ENCODE measurements around the gene KCNB1. TPM values are rescaled to one million over a fixed set of nuclear protein-coding genes. Genes with fewer than 3 reads are reported as not detected.

The KCNB1 gene
- total RNA-seq, 1 experiment from 2014 or later, result 0.68 TPM

DNA sequence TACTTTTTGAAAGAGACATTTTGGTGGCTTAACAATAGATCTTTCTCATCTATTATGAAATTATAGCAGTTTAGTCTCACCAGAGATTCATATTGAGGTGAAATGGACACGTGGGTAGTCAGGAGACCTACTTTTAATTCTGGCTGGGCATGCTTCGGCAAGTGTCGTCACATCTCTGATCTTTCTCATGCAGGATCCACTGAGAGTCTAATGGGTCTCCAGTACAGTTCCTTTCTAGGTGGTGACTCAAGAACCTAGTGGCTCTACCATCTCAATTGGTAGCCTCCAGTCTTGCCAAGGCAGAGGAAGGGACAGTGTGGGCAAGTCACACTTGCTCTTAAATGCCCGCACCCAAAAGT lies 94.9 kb downstream of the KCNB1 start:
- H4K5ac ChIP-seq (ENCODE audit: insufficient read length, low read depth, low read length), result no peak overlapping the region
- H3K18ac ChIP-seq (ENCODE audit: insufficient read length, low read depth, low read length), result no peak overlapping the region
- H3K79me2 ChIP-seq (ENCODE audit: insufficient read depth, low read length), result no peaks in the 10 kb centered on the region
- no peak overlapping the region for H3T11ph ChIP-seq (ENCODE audit: low read length)
- no CpG with 5 or more reads among the region's 4 CpGs for WGBS (ENCODE audit: extremely low coverage, insufficient read length, low lambda C conversion rate)
- H3K27ac ChIP-seq (ENCODE audit: insufficient read length, low read depth, low read length), result no peak overlapping the region
- TF ChIP-seq, protein P1, sequence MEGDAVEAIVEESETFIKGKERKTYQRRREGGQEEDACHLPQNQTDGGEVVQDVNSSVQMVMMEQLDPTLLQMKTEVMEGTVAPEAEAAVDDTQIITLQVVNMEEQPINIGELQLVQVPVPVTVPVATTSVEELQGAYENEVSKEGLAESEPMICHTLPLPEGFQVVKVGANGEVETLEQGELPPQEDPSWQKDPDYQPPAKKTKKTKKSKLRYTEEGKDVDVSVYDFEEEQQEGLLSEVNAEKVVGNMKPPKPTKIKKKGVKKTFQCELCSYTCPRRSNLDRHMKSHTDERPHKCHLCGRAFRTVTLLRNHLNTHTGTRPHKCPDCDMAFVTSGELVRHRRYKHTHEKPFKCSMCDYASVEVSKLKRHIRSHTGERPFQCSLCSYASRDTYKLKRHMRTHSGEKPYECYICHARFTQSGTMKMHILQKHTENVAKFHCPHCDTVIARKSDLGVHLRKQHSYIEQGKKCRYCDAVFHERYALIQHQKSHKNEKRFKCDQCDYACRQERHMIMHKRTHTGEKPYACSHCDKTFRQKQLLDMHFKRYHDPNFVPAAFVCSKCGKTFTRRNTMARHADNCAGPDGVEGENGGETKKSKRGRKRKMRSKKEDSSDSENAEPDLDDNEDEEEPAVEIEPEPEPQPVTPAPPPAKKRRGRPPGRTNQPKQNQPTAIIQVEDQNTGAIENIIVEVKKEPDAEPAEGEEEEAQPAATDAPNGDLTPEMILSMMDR (conservative IDR thresholded peaks at IDR 0.05), result no peak
- DNase-seq, result no peak
- no peak overlapping the region for H3K4me3 Mint-ChIP-seq
- H2BK120ac ChIP-seq (ENCODE audit: low read depth, low read length, poor library complexity, severe bottlenecking), result no peak overlapping the region
- no peak overlapping the region for H4K8ac ChIP-seq (replicated peaks; ENCODE audit: insufficient read length, low read depth, low read length)
- no peak overlapping the region for H2BK20ac ChIP-seq (ENCODE audit: low read depth, low read length, poor library complexity, severe bottlenecking)
- H3K23me2 ChIP-seq (ENCODE audit: insufficient read length, low read depth, low read length, poor library complexity, severe bottlenecking), result no peaks in the 10 kb centered on the region
- no peak overlapping the region for H4K91ac ChIP-seq (ENCODE audit: insufficient read length, low read depth, low read length)
- no peak overlapping the region for H2BK12ac ChIP-seq (ENCODE audit: insufficient read length, low read depth, low read length)
- peaks cover 8% of the 10 kb centered on the region for H3K27me3 Mint-ChIP-seq (ENCODE audit: low read depth)
- H3K9me3 ChIP-seq (ENCODE audit: control insufficient read depth, low read depth, low read length), result no peaks in the 10 kb centered on the region
- H3K56ac ChIP-seq (ENCODE audit: insufficient read length, low read depth, low read length), result no peak overlapping the region
- no peaks in the 10 kb centered on the region for H3K79me1 ChIP-seq (ENCODE audit: insufficient read depth, low read depth, low read length, poor library complexity, severe bottlenecking)
- no peak overlapping the region for H2BK15ac ChIP-seq (ENCODE audit: low read depth, low read length)
- no peak overlapping the region for H2AFZ ChIP-seq (ENCODE audit: low read length)
- H3K4me2 ChIP-seq (ENCODE audit: insufficient read depth, insufficient read length, low read length), result no peak overlapping the region
- H3K27ac Mint-ChIP-seq, result no peak overlapping the region
- H3K4ac ChIP-seq (ENCODE audit: low read depth, low read length), result no peak overlapping the region
- no peak overlapping the region for H2AK5ac ChIP-seq (ENCODE audit: insufficient read length, low read length)
- H3K4me1 Mint-ChIP-seq, result peaks cover 11 to 30% of the 10 kb centered on the region in 2 experiments; a peak in 3 of 4 replicates
- H3K27me3 ChIP-seq (ENCODE audit: insufficient read depth, low read length), result no peaks in the 10 kb centered on the region
- H3K36me3 Mint-ChIP-seq (ENCODE audit: insufficient read depth in 1 of 3, low read depth in 3 of 3), result no peaks in the 10 kb centered on the region
- H4K20me1 ChIP-seq (ENCODE audit: control insufficient read depth, insufficient read depth, insufficient read length), result no peaks in the 10 kb centered on the region
- H3K23ac ChIP-seq (ENCODE audit: insufficient read length, low read depth, low read length), result no peak overlapping the region
- no peaks in the 10 kb centered on the region; the same call in 1 of the 2 replicates for H3K4me1 ChIP-seq (ENCODE audit: insufficient read depth, low read length)
- no peak overlapping the region for H3K14ac ChIP-seq (ENCODE audit: insufficient read depth, low read length)
- no peak overlapping the region for H2BK5ac ChIP-seq (ENCODE audit: insufficient read length, low read length)
- H3K9ac ChIP-seq (ENCODE audit: extremely low read depth, insufficient read length, low read length), result no peak overlapping the region
- H3K9me3 Mint-ChIP-seq, result peaks cover 0 to 3% of the 10 kb centered on the region in 2 experiments; a peak in 1 of 5 replicates

Data from H9 (cell line).